Suppressor macrophage (primary cell): ENCODE measurements around the gene RPS6KB2.
"Not testable (repeated sequence)": the region's sequence is repeated elsewhere in the genome, so short reads cannot be mapped to it uniquely, and the experiment has no call there.

Source experiments
- DNase-seq, 4 experiments: peaks; one replicate each; pipeline ENCODE4 v3.0.0-alpha.2; 2020 to 2022

RPS6KB2 gene

GRCh38 chr11:67410984-67411784, 17.1 kb upstream of the RPS6KB2 start:
- DNase-seq, result no peak

GRCh38 chr11:67411785-67412152, 16.5 kb upstream of the RPS6KB2 start:
- DNase-seq, result no peak

DNA sequence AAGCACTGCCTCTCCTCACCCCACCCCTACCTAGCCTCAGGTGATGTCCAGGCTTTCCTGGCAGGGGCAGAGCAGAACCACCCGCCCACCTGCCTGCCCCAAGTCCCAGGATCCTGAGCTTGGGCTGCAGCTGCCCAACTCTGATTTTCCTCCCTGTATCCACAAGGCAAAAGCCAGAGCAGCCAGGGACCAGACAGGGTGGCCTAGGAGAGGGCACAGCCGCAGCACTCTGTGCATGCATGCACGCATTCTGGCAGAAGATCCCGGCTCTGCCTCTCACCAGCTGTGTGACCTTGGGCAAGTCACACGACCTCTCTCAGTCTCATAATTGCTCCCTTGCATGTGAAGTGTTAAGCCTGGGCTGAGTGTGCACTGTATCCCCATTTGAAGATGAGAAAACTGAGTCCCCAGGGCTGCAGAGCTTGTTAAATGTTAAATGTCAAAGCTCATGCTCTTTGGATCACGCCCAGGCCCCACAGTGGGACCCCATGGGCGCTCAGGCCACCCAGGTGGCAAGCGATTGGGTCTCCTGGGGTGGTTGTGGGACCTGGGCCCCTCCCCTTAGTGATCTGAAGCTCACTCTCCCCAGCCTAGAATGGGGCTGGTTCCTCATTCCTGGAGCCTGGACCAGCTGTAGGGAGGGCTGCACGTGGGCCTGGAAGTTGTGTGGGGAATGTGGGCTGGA, 15.7 kb upstream of the RPS6KB2 start:
- DNase-seq, result peak in 1 of 4 experiments; percentile 31

DNA sequence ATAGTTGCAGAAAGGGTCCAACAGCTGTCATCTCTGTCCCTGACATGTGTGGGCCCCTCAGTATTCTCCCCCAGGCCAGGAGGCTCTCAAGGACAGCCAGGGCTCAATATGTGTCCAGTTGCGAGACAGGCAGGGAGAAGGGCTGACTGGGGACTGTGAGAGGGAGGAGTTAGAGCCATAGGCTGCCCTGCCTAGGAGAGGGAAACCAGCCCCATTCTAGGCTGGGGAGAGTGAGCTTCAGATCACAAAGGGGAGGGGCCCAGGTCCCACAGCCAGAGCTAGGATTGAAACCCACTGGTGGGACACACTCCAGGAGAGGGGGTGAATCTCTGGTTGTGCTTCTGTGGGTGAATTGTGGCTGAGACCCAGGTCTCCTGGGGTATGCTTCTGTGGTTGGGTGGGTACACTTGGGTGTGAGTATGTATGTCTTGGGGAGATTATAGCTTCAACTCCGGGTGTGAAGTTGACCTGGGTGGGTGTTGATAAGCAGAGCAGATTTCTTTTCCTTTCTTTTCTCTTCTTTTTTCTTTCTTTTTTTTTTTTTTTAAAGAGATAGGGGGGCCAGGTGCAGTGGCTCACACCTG, 14.9 kb upstream of the RPS6KB2 start:
- DNase-seq, result no peak

GRCh38 chr11:67415501-67416304, 12.6 kb upstream of the RPS6KB2 start, which contains the start of gene CARNS1:
Gene CARNS1 (plus strand): TSS chr11:67415678. CDS start chr11:67416200, 522 bp downstream.
- DNase-seq, result peak in 1 of 4 experiments; percentile 51

DNA sequence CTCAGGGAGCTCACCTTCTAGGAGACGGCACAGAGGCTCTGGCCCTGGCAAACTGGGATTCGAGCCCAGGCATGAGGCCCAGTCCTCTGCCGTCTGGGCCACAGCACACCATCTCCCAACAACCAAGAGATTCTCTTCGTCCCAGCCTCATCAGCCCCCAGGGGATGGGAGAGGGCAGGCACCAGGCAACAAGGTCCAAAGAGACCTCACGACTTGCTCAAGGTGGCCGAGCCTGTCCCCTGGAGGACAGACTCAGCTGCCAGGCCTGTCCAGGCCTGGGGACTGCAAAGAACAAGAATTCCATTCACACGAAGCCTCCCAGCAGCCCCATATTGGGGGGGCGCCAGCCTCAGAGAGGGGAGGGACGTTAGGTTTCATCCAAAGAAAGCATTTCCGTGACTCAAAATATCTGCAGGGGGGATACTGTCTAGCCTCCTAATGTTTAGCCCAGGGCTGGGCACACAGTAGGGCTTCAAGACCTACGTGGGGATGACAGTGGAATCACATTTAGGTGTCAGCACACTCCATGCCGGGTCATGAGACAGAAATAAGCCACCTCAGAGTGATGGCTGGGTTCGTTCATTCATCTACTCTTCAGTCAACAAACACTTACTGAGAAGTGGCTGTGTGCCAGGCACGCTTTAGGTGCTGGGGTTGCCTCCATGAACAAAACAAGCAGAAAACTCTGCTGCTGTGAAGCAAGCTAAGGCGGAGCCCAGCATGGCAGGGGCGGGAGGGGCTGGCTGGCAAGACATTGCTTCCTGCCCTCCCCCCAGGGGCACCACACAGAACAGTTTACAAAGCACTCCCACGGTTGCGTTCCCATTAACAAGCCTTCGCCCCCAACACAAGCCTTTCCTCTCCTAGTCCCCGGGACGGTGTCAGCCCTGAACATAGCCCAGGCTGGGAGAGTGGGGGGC, 11.6 kb upstream of the RPS6KB2 start:
- peak in 2 of 4 experiments; percentile 27 to 40 for DNase-seq

DNA sequence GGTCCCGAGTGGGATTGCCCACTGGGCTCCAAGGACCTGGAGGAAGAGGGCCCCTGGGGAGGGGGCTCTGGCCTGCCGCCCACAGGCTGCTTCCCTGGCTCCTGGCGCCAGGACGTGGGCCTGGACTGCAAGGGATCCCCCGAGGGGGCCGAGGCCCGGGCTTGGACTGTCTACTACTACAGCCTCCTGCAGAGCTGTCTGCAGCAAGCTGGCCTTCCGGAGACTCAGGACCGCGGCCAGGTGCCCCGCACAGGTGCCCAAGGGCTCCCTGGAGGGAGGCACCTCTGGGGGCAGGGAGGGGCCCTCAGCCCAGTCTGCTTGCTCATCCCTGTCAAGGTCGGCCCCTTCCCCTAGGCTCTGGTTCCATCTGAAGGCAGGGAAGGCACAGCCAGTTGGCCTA, 10.9 kb upstream of the RPS6KB2 start:
- DNase-seq, result no peak

DNA sequence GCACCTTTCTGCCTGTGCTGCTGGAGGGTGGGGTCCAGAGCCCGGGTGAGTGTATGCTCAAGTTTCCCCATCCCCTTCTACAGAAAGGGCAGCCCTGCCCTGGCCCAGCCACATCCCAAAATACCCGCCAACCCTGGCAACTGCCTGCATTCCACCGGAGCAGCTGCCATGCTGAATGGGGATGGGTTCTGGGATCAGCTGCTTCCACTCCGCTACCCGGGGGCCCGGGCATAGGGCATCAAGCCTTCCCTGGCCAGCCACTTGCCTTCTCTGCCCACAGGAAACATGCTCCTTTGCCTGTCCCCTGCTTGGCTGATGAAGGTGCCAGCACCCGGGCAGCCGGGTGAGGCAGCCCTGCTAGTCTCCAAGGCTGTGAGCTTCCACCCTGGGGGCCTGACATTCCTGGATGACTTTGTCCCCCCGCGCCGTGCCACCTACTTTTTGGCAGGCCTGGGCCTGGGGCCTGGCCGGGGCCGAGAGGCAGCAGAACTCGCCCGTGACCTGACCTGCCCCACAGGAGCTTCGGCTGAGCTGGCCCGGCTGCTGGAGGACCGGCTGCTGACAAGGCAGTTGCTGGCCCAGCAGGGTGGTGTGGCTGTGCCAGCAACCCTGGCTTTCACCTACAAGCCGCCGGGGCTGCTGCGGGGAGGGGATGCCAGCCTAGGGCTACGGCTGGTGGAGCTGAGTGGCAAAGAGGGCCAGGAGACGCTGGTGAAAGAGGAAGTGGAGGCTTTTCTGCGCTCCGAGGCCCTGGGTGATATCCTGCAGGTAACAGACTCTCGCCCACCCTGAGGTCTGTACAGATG, 9.6 kb upstream of the RPS6KB2 start:
- DNase-seq, result peak in 3 of 4 experiments; percentile 27 to 43 (median 38)

DNA sequence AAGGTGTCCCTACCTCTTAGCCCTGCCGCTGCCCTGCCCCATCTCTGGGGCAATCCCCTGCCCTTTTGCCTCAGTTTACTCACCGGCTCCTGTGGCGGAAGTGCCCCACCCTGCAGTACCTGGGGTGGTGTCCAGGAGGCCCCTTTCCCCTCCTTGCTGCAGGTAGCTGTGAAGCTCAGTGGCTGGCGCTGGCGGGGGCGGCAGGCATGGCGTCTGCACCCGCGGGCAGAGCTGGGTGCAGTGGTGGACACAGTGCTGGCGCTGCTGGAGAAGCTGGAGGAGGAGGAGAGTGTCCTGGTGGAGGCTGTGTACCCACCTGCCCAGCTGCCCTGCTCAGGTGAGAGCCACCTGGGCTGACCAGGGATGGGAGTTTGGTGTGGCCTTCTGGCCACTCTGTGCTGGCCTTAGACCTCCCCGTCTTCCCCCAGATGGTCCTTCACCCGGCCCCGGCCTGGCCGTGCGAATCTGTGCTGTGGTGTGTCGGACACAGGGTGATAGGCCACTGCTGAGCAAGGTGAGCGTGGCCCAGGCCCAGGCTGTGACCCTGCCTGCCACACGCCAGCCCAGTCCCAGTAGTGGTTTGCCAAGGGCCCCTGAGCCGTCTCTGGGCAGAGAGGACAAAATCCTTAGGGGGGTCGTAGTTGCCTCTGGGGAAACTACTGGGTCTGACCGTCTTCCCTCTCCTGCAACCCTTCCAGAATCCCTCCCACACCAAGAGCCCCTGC, 8.8 kb upstream of the RPS6KB2 start:
- DNase-seq, result no peak

DNA sequence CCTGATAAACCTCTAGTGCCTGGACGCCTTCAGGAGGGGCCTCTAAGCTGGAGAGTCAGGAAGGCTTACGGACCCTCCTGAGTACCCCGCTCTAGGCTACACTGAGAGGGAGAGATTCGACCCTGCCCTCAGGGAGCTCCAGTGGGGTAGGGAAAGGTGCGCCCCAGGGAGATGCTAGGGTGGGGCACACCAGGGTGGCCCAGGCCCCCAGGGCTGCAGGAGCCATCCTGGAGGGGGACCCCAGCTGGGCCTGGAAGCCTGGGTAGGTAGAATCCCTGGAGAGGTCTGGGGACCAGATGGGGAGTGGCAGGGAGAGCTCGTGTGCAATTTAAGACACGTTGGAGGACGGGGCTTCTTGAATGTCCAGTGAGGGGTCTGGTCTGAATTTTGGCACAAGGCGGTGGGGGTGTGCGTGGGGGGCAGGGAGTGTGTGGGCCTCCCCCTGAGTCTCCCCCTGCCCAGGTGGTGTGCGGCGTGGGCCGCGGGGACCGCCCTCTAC, 8.1 kb upstream of the RPS6KB2 start:
- DNase-seq, result no peak

- DNase-seq, result peak; percentile 92 to 98 (median 96)
Measured at GRCh38 chr11:67420646-67421429, 7.5 kb upstream of the RPS6KB2 start.

DNA sequence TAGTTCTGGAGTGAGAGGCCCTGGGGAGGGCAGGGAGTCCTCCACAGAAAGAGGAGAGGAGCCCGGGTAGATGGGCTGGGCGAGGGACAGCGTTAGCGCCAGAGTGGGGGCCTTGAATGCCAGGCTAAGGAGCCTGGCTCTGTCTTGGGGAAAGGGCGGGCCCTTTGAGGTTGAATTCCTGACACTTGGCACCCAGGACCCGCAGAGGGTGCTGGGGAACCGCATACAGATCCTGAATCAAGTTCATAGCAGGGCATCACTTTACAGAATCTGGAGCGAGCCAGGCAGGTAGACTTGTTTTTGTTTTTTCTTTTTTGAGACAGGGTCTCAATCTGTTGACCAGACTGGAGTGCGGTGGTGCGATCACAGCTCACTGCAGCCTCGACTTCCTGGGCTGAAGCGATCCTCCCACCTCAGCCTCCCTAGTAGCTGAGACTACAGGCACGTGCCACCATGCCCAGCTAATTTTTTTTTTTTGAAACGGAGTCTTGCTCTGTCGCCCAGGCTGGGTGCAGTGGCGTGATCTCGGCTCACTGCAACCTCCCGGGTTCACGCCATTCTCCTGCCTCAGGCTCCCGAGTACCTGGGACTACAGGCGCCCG, 6.8 kb upstream of the RPS6KB2 start:
- no peak for DNase-seq

GRCh38 chr11:67422891-67423290, 5.4 kb upstream of the RPS6KB2 start:
- no peak for DNase-seq

GRCh38 chr11:67423466-67423865, 4.8 kb upstream of the RPS6KB2 start:
- no peak for DNase-seq

DNA sequence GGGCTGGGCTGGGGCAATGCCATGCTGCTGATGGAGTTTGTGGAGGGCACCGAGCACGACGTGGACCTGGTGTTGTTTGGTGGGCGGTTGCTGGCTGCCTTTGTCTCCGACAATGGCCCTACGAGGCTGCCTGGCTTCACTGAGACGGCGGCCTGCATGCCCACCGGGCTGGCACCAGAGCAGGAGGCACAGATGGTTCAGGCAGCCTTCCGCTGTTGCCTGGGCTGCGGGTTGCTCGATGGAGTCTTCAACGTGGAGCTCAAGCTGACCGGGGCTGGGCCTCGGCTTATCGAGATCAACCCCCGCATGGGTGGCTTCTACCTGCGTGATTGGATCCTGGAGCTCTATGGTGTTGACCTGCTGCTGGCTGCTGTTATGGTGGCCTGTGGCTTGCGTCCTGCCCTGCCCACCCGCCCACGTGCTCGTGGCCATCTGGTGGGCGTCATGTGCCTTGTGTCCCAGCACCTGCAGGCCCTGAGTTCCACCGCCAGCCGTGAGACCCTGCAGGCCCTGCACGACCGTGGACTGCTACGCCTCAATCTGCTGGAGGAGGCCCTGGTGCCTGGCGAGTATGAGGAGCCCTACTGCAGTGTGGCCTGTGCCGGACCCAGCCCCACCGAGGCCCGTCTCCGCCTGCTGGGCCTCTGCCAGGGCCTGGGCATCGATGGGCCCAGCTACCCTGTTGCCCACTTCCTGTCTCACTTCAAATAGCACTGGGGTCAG, 4.2 kb upstream of the RPS6KB2 start:
- DNase-seq, result no peak

DNA sequence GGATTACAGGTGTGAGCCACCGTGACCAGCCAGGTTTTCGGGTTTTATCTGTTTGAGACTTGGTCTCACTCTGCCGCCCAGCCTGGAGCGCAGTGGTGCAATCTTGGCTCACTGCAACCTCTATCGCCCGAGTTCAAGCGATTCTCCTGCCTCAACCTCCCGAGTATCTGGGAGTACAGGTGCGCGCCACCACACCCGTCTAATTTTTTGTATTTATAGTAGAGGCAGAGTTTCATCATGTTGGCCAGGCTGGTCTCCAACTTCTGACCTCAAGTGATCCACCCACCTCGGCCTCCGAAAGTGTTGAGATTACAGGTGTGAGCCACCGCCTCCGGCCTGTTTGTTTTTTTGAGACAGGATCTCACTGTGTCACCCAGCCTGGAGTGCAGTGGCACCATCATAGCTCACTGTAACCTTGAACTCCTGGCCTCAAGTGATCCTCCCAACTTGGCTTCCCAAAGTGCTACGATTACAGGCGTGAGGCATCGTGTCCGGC, 882 bp upstream of the RPS6KB2 start:
- DNase-seq, result not testable (repeated sequence)

- DNase-seq, result no peak
Measured at GRCh38 chr11:67429038-67429668, 859 bp downstream of the RPS6KB2 start.
